HepG2 (cell line): ENCODE data around the gene PROC. TPM values are rescaled to one million over a fixed set of nuclear protein-coding genes. Genes with fewer than 3 reads are reported as not detected.
A peak's percentile ranks its signal among the peaks of the same experiment; 100 is the strongest.

Source experiments
- ATAC-seq: fragments of 200-7000 bp; cut with Tn5 transposase; 3 replicates; pipeline ENCODE4 v1.9.1; 2020; ENCODE audit warnings: mild to moderate bottlenecking, moderate library complexity
- BruUV-seq: library from RNA; stranded (reverse); fragments of 400-500 nt; replicated peaks from 2 replicates; lab custom pipeline; 2021; lab: Mats Ljungman, UMichigan
- CTCF ChIA-PET: fragments of 300-600 bp; formaldehyde crosslinking; extraction: SDS; loops from one replicate; lab custom pipeline; 2021; ENCODE audit warnings: low total read pairs, inconsistent platforms, low intra/inter-chr PET ratio; lab: Yijun Ruan, JAX
- POLR2A ChIA-PET: fragments of 350-600 bp; sonication (Branson Sonifier 250); formaldehyde crosslinking; loops from one replicate; lab custom pipeline; 2020; ENCODE audit warnings: antibody characterized with exemption, inconsistent platforms; lab: Yijun Ruan, JAX
- DNase-seq: peaks from one replicate; pipeline ENCODE4 v3.0.0-alpha.2; 2015; ENCODE audit warnings: low spot score
- FAIRE-seq: peaks from 3 replicates; lab custom pipeline; 2011; peaks lifted over from hg19 to GRCh38; lab: Jason Lieb, UNC
- H2AFZ ChIP-seq: one replicate; pipeline ENCODE4 v1.6.1; 2011; ENCODE audit warnings: low read length, inconsistent platforms
- H3K27ac ChIP-seq: fragments of 300-600 bp; 3 replicates; pipeline ENCODE4 v1.8.0; 2011; ENCODE audit warnings: mixed run types, mild to moderate bottlenecking, mixed read lengths, low read length, inconsistent platforms; ENCODE audit not compliant: insufficient read depth; ENCODE audit errors: extremely low read length
- H3K27me3 ChIP-seq, 2 experiments: fragments of 200-600 bp in 1 of 2; 2 replicates in 1 of 2; 3 replicates in 1 of 2; pipeline versions ENCODE4 v1.6.0 to v1.8.0; 2011; ENCODE audit warnings: low read length in 2 of 2, mild to moderate bottlenecking in 2 of 2, moderate library complexity in 2 of 2, inconsistent platforms in 1 of 2; ENCODE audit not compliant: insufficient read depth in 2 of 2, control insufficient read depth in 1 of 2
- H3K36me3 ChIP-seq, 2 experiments: fragments of 200-600 bp in 1 of 2; replicated peaks in 1 of 2; 2 replicates in 1 of 2; 3 replicates in 1 of 2; pipeline versions ENCODE4 v1.5.1 to v1.8.0; 2011; ENCODE audit warnings: low read length in 2 of 2, inconsistent platforms in 1 of 2; ENCODE audit not compliant: insufficient read depth in 2 of 2, control insufficient read depth in 1 of 2
- H3K4me1 ChIP-seq: 2 replicates; pipeline ENCODE4 v1.5.1; 2012; ENCODE audit warnings: low read length, inconsistent platforms; ENCODE audit not compliant: insufficient read depth
- H3K4me2 ChIP-seq: 2 replicates; pipeline ENCODE4 v1.6.0; 2011; ENCODE audit warnings: low read depth, low read length, inconsistent platforms
- H3K4me3 ChIP-seq, 3 experiments: fragments of 200-600 bp in 1 of 3; sonication (generic), shearing (Covaris generic) in 1 of 3; replicated peaks in 1 of 3; 2 replicates each; pipeline ENCODE4 v1.5.1; 2011 to 2016; ENCODE audit warnings: low read length in 3 of 3, inconsistent platforms in 2 of 3, low read depth in 2 of 3, mild to moderate bottlenecking in 2 of 3, control low read depth in 1 of 3, mixed read lengths in 1 of 3; ENCODE audit not compliant: insufficient read depth in 1 of 3
- H3K79me2 ChIP-seq: one replicate; pipeline ENCODE4 v1.6.1; 2011; ENCODE audit warnings: low read length, inconsistent platforms; ENCODE audit not compliant: insufficient read depth
- H3K9ac ChIP-seq: 2 replicates; pipeline ENCODE4 v1.6.0; 2011; ENCODE audit warnings: mild to moderate bottlenecking, low read depth, low read length, inconsistent platforms; ENCODE audit not compliant: insufficient read depth
- H3K9me3 ChIP-seq: 2 replicates; pipeline ENCODE4 v1.5.1; 2012; ENCODE audit warnings: mild to moderate bottlenecking, low read length
- H4K20me1 ChIP-seq: 2 replicates; pipeline ENCODE4 v1.6.0; 2011; ENCODE audit warnings: inconsistent platforms, mild to moderate bottlenecking, low read length, moderate library complexity; ENCODE audit not compliant: insufficient read depth
- BRF2 ChIP-seq: sonication (generic); formaldehyde crosslinking; IDR thresholded peaks from 2 replicates; pipeline ENCODE4 v1.8.1; 2022; ENCODE audit warnings: mild to moderate bottlenecking, missing genetic modification reagents
- IRF9 ChIP-seq: sonication (generic); formaldehyde crosslinking; IDR thresholded peaks from 2 replicates; pipeline ENCODE4 v1.8.0; 2022; ENCODE audit warnings: missing genetic modification reagents, mild to moderate bottlenecking, borderline replicate concordance
- PAF1 ChIP-seq: IDR thresholded peaks from 2 replicates; pipeline ENCODE4 v1.6.1; 2016; ENCODE audit warnings: missing genetic modification reagents, missing compliant biosample characterization
- POLR2A ChIP-seq, 2 experiments: IDR thresholded peaks; 2 replicates each; pipeline ENCODE4 v1.6.1; 2011; ENCODE audit warnings: low read depth in 2 of 2, low read length in 2 of 2, mild to moderate bottlenecking in 1 of 2, moderate library complexity in 1 of 2; ENCODE audit not compliant: insufficient read depth in 1 of 2
- POLR2G ChIP-seq: fragments of 200-400 bp; formaldehyde crosslinking; IDR thresholded peaks from 2 replicates; pipeline ENCODE4 v1.6.1; 2018; ENCODE audit warnings: mild to moderate bottlenecking, low read depth, low read length, moderate library complexity
- RBM22 ChIP-seq: fragments of 200-400 bp; formaldehyde crosslinking; optimal IDR thresholded peaks from 2 replicates; pipeline ENCODE3; 2017; ENCODE audit warnings: mild to moderate bottlenecking, low read length, moderate library complexity
- TAF15 ChIP-seq: fragments of 200-400 bp; formaldehyde crosslinking; IDR thresholded peaks from one replicate; pipeline ENCODE4 v1.6.1; 2018; ENCODE audit warnings: mild to moderate bottlenecking, low read depth, low read length; ENCODE audit not compliant: poor library complexity, severe bottlenecking
- ZBTB3 ChIP-seq: sonication (generic); formaldehyde crosslinking; IDR thresholded peaks from 2 replicates; pipeline ENCODE4 v1.4.0; 2020; ENCODE audit warnings: low read depth, mild to moderate bottlenecking, moderate library complexity, missing genetic modification reagents, borderline replicate concordance
- ZC3H13 ChIP-seq: sonication (generic); formaldehyde crosslinking; IDR thresholded peaks from 2 replicates; pipeline ENCODE4 v1.8.1; 2023; ENCODE audit warnings: mild to moderate bottlenecking, missing genetic modification reagents, moderate library complexity
- ZEB1 ChIP-seq: IDR thresholded peaks from 2 replicates; pipeline ENCODE4 v1.6.1; 2012; ENCODE audit warnings: mild to moderate bottlenecking, low read depth, inconsistent platforms; ENCODE audit not compliant: insufficient replicate concordance
- ZFP90 ChIP-seq: sonication (generic); formaldehyde crosslinking; IDR thresholded peaks from 2 replicates; pipeline ENCODE4 v1.8.0; 2022; ENCODE audit warnings: missing genetic modification reagents, mild to moderate bottlenecking, inconsistent platforms, borderline replicate concordance
- ZNF792 ChIP-seq: IDR thresholded peaks from 2 replicates; pipeline ENCODE4 v1.6.1; 2016
- WGBS: methylation state at CpG from one replicate; pipeline ENCODE4 v1.1.6; 2017; ENCODE audit warnings: low lambda C conversion rate; 5-methylcytosine and 5-hydroxymethylcytosine counted together
- in situ Hi-C: cut with HindIII; loops from 2 replicates; pipeline ENCODE4 v1.10.0; 2017; ENCODE audit warnings: low pct_unique_long_range_greater_than_20kb; ENCODE audit not compliant: extremely low pct_ligation_motif_present
- intact Hi-C: fragments of 100-400 bp; cut with micrococcal nuclease; formaldehyde crosslinking; loops from one replicate; pipeline ENCODE4 v1.10.0; 2022; ENCODE audit not compliant: unreplicated experiment
- polyA plus RNA-seq, 8 experiments: library from polyadenylated mRNA; depleted of rRNA in 3 of 8; stranded (reverse) in 7 of 8; unstranded in 1 of 8; fragments of >200 nt; fragmentation: Illumina TruSeq in 4 of 8; extraction: Trizol in 4 of 8; gene quantifications; 2 replicates each; pipeline versions ENCODE4 v1.2.1 to v1.2.3, GENCODE V29; 2011 to 2016; ENCODE audit warnings: low read depth in 4 of 8, missing spikeins in 1 of 8, mixed read lengths in 1 of 8; ENCODE audit not compliant: insufficient read depth in 1 of 8
- total RNA-seq, 5 experiments: library from RNA; depleted of rRNA; stranded (reverse); fragments of >200 nt; fragmentation: Illumina TruSeq; extraction: Trizol; gene quantifications; 2 replicates each; pipeline ENCODE4 v1.2.3, GENCODE V29; 2016; ENCODE audit warnings: low read depth in 1 of 5
- TF ChIP-seq, protein P1 (sequence below): IDR thresholded peaks from 2 replicates; pipeline ENCODE4 v1.6.1; 2016; ENCODE audit warnings: control low read depth
- TF ChIP-seq, protein P2 (sequence below): sonication (generic); formaldehyde crosslinking; conservative IDR thresholded peaks from 2 replicates; pipeline ENCODE4 v1.8.1; 2023; ENCODE audit warnings: missing genetic modification reagents

PROC gene
- total and polyA plus RNA-seq, 2 of the 13 experiments (the other 11 are each of a cell fraction or from before 2014, with no cell fraction given): 134 to 185 TPM

DNA sequence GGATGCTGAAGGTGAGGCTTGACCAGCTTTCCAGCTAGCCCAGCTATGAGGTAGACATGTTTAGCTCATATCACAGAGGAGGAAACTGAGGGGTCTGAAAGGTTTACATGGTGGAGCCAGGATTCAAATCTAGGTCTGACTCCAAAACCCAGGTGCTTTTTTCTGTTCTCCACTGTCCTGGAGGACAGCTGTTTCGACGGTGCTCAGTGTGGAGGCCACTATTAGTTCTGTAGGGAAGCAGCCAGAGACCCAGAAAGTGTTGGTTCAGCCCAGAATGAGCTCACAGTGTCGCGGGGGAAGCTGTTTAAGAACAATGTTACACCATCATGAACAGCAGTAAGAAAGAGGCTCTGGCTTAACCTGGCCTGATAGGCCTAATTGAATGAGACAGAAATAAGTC lies 11.1 kb downstream of the PROC start:
- ATAC-seq: peak; percentile 3; the same call in 1 of the 3 replicates
- FAIRE-seq: no peak
- CTCF ChIA-PET: no interaction called here

More for the DNA sequence above, 11.1 kb downstream of the PROC start:
- intact Hi-C loops: no loop called here
- Histone ChIP-seq H3K27ac (peak overlapping the region; percentile 23), H3K27me3 (no peaks in the 10 kb centered on the region), H2AFZ (no peak overlapping the region), H3K79me2 (no peaks in the 10 kb centered on the region), H3K4me1 (peaks cover 15% of the 10 kb centered on the region), H3K9me3 (no peaks in the 10 kb centered on the region), H3K4me3 (no peak overlapping the region), H3K9ac (no peak overlapping the region), H3K4me2 (no peak overlapping the region), H4K20me1 (no peaks in the 10 kb centered on the region; the same call in 1 of the 2 replicates), H3K36me3 (peaks cover 31 to 37% of the 10 kb centered on the region in 2 experiments)
- no peak for TF ChIP-seq ZFP90
- TF ChIP-seq RBM22: peak; percentile 87
- no peak for TF ChIP-seq IRF9 (CRISPR knock-in tag)
- peak; percentile 51 for TF ChIP-seq POLR2G
- TF ChIP-seq ZEB1: no peak
- TF ChIP-seq BRF2 (CRISPR knock-in tag): peak; percentile 49; the same call in 1 of the 2 replicates
- no peak for TF ChIP-seq TAF15
- TF ChIP-seq, protein P1, sequence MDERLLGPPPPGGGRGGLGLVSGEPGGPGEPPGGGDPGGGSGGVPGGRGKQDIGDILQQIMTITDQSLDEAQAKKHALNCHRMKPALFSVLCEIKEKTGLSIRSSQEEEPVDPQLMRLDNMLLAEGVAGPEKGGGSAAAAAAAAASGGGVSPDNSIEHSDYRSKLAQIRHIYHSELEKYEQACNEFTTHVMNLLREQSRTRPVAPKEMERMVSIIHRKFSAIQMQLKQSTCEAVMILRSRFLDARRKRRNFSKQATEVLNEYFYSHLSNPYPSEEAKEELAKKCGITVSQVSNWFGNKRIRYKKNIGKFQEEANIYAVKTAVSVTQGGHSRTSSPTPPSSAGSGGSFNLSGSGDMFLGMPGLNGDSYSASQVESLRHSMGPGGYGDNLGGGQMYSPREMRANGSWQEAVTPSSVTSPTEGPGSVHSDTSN (CRISPR knock-in tag): no peak
- TF ChIP-seq ZC3H13 (CRISPR knock-in tag): peak; percentile 47
- 0 out of 2 replicates have a peak, but pooled peaks have one; percentile 21 for TF ChIP-seq ZNF792
- peak; percentile 56; the same call in 1 of the 2 replicates for TF ChIP-seq PAF1
- TF ChIP-seq POLR2A (IDR thresholded peaks at IDR 0.05; ENCODE audit: insufficient read depth in 1 of 2, low read depth in 2 of 2, low read length in 2 of 2): peak; percentile 15 to 42; a peak in 2 of 4 replicates
- TF ChIP-seq, protein P2, sequence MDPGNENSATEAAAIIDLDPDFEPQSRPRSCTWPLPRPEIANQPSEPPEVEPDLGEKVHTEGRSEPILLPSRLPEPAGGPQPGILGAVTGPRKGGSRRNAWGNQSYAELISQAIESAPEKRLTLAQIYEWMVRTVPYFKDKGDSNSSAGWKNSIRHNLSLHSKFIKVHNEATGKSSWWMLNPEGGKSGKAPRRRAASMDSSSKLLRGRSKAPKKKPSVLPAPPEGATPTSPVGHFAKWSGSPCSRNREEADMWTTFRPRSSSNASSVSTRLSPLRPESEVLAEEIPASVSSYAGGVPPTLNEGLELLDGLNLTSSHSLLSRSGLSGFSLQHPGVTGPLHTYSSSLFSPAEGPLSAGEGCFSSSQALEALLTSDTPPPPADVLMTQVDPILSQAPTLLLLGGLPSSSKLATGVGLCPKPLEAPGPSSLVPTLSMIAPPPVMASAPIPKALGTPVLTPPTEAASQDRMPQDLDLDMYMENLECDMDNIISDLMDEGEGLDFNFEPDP (CRISPR knock-in tag): no peak
- TF ChIP-seq ZBTB3 (CRISPR knock-in tag): no peak
- no peak for DNase-seq
- WGBS: 89% methylated on average over 4 of the region's 4 CpGs
- no TSS peak for BruUV-seq
- POLR2A ChIA-PET: interaction anchor here (0.6 to 16.2 kb wide), 8 partner anchors 9 to 43 kb away, joined by 3 to 229 read pairs (median 4); partner anchors contain the start of gene PROC
- in situ Hi-C loops: no loop called here
